ENCODE results near the gene ABR.

ABR gene

GRCh38 chr17:979212-979538 is 200.6 kb downstream of the ABR start:
- H3K27ac ChIP-seq (ENCODE audit: low read length): no peak overlapping the region
- peak overlapping the region; percentile 69; the same call in 1 of the 2 replicates for H3K4me2 ChIP-seq (ENCODE audit: low read depth, low read length)
- H3K9me2 ChIP-seq (replicated peaks; ENCODE audit: insufficient read depth, low read length): no peaks in the 10 kb centered on the region
- peak overlapping the region; percentile 50; the same call in 1 of the 2 replicates for H3K4me3 ChIP-seq (ENCODE audit: low read length)
- peaks cover 53% of the 10 kb centered on the region for H3K27me3 ChIP-seq (replicated peaks; ENCODE audit: insufficient read depth, low read length)
- no peaks in the 10 kb centered on the region for H3K79me2 ChIP-seq (ENCODE audit: low read length)
- H3K9ac ChIP-seq (ENCODE audit: low read length): no peak overlapping the region
- H2AFZ ChIP-seq (ENCODE audit: low read length): no peak overlapping the region
- TF ChIP-seq CTCF (IDR thresholded peaks at IDR 0.05; ENCODE audit: low read length): no peak
- TF ChIP-seq EZH2 (optimal IDR thresholded peaks at IDR 0.05; ENCODE audit: low read depth, low read length): no peak
- no peak for TF ChIP-seq EZH2phosphoT487 (IDR thresholded peaks at IDR 0.05; ENCODE audit: low read length)
- 0 out of 2 replicates have a peak, but pooled peaks cover 4% of the 10 kb centered on the region for H3F3A ChIP-seq (ENCODE audit: insufficient read depth, low read length)
- no peaks in the 10 kb centered on the region for H3K36me3 ChIP-seq (replicated peaks; ENCODE audit: insufficient read depth, low read length)
- H3K4me1 ChIP-seq (ENCODE audit: low read length): peaks cover 4% of the 10 kb centered on the region; the same call in 1 of the 2 replicates
- DNase-seq: no peak
- no peaks in the 10 kb centered on the region for H4K20me1 ChIP-seq (ENCODE audit: insufficient read depth, low read length)
- H3K9me3 ChIP-seq (replicated peaks; ENCODE audit: insufficient read depth, low read length): no peaks in the 10 kb centered on the region

- Histone ChIP-seq H3K4me1 (ENCODE audit: low read length) (peaks cover 4% of the 10 kb centered on the region; the same call in 1 of the 2 replicates), H3K9me3 (replicated peaks; ENCODE audit: insufficient read depth, low read length) (no peaks in the 10 kb centered on the region), H4K20me1 (ENCODE audit: insufficient read depth, low read length) (no peaks in the 10 kb centered on the region), H3K9ac (ENCODE audit: low read length) (no peak overlapping the region), H3K36me3 (replicated peaks; ENCODE audit: insufficient read depth, low read length) (no peaks in the 10 kb centered on the region), H3F3A (ENCODE audit: insufficient read depth, low read length) (0 out of 2 replicates have a peak, but pooled peaks cover 4% of the 10 kb centered on the region), H3K4me3 (ENCODE audit: low read length) (no peak overlapping the region), H2AFZ (ENCODE audit: low read length) (no peak overlapping the region), H3K79me2 (ENCODE audit: low read length) (no peaks in the 10 kb centered on the region), H3K27ac (ENCODE audit: low read length) (no peak overlapping the region), H3K4me2 (ENCODE audit: low read depth, low read length) (no peak overlapping the region), H3K9me2 (replicated peaks; ENCODE audit: insufficient read depth, low read length) (no peaks in the 10 kb centered on the region), H3K27me3 (replicated peaks; ENCODE audit: insufficient read depth, low read length) (peaks cover 52% of the 10 kb centered on the region)
- TF ChIP-seq CTCF (IDR thresholded peaks at IDR 0.05; ENCODE audit: low read length) (no peak), EZH2phosphoT487 (IDR thresholded peaks at IDR 0.05; ENCODE audit: low read length) (no peak), EZH2 (optimal IDR thresholded peaks at IDR 0.05; ENCODE audit: low read depth, low read length) (no peak)
- DNase-seq: no peak
These were observed 201.4 kb downstream of the ABR start for GRCh38 chr17:978103-979093.

DNA sequence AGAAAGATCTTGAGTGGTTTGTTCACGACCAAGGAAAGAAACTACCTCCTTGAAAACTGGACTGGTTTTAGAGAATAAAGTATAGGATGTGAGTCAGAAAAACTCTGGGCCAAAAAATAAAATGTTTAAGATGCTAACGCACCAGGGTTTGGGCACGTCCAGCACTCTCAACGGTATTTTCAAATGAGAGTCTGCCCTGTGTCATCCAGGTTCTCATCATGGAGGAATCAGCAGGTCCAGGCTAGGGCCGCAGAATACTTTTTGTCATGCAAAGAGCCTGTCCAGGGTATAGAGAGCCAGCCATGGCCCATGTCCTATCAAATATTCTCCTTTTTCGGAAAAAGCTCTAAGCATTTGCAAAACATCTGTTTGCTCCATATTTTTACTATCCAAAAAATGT is 202.6 kb downstream of the ABR start:
- Histone ChIP-seq H3K27me3 (replicated peaks; ENCODE audit: insufficient read depth, low read length) (peaks cover 64% of the 10 kb centered on the region), H3K9me3 (replicated peaks; ENCODE audit: insufficient read depth, low read length) (no peaks in the 10 kb centered on the region), H3K4me3 (ENCODE audit: low read length) (no peak overlapping the region), H3K4me2 (ENCODE audit: low read depth, low read length) (no peak overlapping the region), H3K79me2 (ENCODE audit: low read length) (no peaks in the 10 kb centered on the region), H3K27ac (ENCODE audit: low read length) (no peak overlapping the region), H2AFZ (ENCODE audit: low read length) (no peak overlapping the region), H3K9ac (ENCODE audit: low read length) (no peak overlapping the region), H3K36me3 (replicated peaks; ENCODE audit: insufficient read depth, low read length) (no peaks in the 10 kb centered on the region), H4K20me1 (ENCODE audit: insufficient read depth, low read length) (no peaks in the 10 kb centered on the region), H3K4me1 (ENCODE audit: low read length) (peaks cover 4% of the 10 kb centered on the region; the same call in 1 of the 2 replicates), H3F3A (ENCODE audit: insufficient read depth, low read length) (0 out of 2 replicates have a peak, but pooled peaks cover 4% of the 10 kb centered on the region), H3K9me2 (replicated peaks; ENCODE audit: insufficient read depth, low read length) (no peaks in the 10 kb centered on the region)
- TF ChIP-seq CTCF (IDR thresholded peaks at IDR 0.05; ENCODE audit: low read length) (no peak), EZH2 (optimal IDR thresholded peaks at IDR 0.05; ENCODE audit: low read depth, low read length) (no peak), EZH2phosphoT487 (IDR thresholded peaks at IDR 0.05; ENCODE audit: low read length) (no peak)
- no peak for DNase-seq

Measured in MM.1S (cell line).